ENCODE measurements around the gene SKA2.

The SKA2 gene

GRCh38 chr17:59178266-59178985, 23.4 kb upstream of the SKA2 start:
- Histone ChIP-seq H3K4me1 (peaks cover 14 to 23% (median 19%) of the 10 kb centered on the region in 10 experiments; a peak in 19 of 20 replicates), H3K4me3 (no peak overlapping the region), H4K20me1 (peaks cover 0 to 52% (median 14%) of the 10 kb centered on the region in 11 experiments; a peak in 15 of 22 replicates), H3K9ac (peak overlapping the region in 4 of 11 experiments; percentile 12 to 47 (median 22); a peak in 3 of 22 replicates), H3K4me2 (peak overlapping the region; percentile 11 to 72 (median 48)), H3K9me3 (replicated peaks in 1 of 11) (peaks cover 0 to 7% (median 1%) of the 10 kb centered on the region in 11 experiments; a peak in 7 of 22 replicates), H3K36me3 (peaks cover 9 to 87% (median 61%) of the 10 kb centered on the region in 11 experiments), H3K27me3 (no peaks in the 10 kb centered on the region), H3K27ac (peak overlapping the region in 3 of 11 experiments; percentile 20 to 50 (median 31); a peak in 3 of 22 replicates)
- no peak for TF ChIP-seq Cebpa-rat (IDR thresholded peaks at IDR 0.05)

- no peak overlapping the region for H3K27ac ChIP-seq
- no peaks in the 10 kb centered on the region for H3K27me3 ChIP-seq
- H3K9me3 ChIP-seq (replicated peaks in 1 of 11) = peaks cover 13 to 26% (median 17%) of the 10 kb centered on the region in 11 experiments
- no peak for TF ChIP-seq Cebpa-rat (IDR thresholded peaks at IDR 0.05)
- no peak overlapping the region for H3K9ac ChIP-seq
- H3K4me3 ChIP-seq = no peak overlapping the region
- H4K20me1 ChIP-seq = peaks cover 0 to 46% (median 14%) of the 10 kb centered on the region in 11 experiments; a peak in 15 of 22 replicates
- H3K36me3 ChIP-seq = peaks cover 36 to 82% (median 65%) of the 10 kb centered on the region in 11 experiments
- no peak overlapping the region for H3K4me2 ChIP-seq
- H3K4me1 ChIP-seq = peaks cover 14 to 23% (median 19%) of the 10 kb centered on the region in 10 experiments; a peak in 19 of 20 replicates
These were observed 20.1 kb upstream of the SKA2 start for GRCh38 chr17:59175076-59175475.

GRCh38 chr17:59174671-59175070, 19.7 kb upstream of the SKA2 start:
- Histone ChIP-seq H3K4me2 (no peak overlapping the region), H3K4me1 (peaks cover 14 to 23% (median 19%) of the 10 kb centered on the region in 10 experiments; a peak in 19 of 20 replicates), H3K9ac (no peak overlapping the region), H3K4me3 (no peak overlapping the region), H3K27ac (no peak overlapping the region), H3K36me3 (peaks cover 38 to 82% (median 69%) of the 10 kb centered on the region in 11 experiments), H3K27me3 (no peaks in the 10 kb centered on the region), H4K20me1 (peaks cover 0 to 41% (median 14%) of the 10 kb centered on the region in 11 experiments; a peak in 15 of 22 replicates), H3K9me3 (replicated peaks in 1 of 11) (peaks cover 13 to 26% (median 17%) of the 10 kb centered on the region in 11 experiments)
- TF ChIP-seq Cebpa-rat (IDR thresholded peaks at IDR 0.05) = no peak

- no peaks in the 10 kb centered on the region for H3K27me3 ChIP-seq
- 0 out of 20 replicates have a peak overlapping the region, but pooled peaks of 1 of the 10 experiments have one; percentile 4 for H3K4me3 ChIP-seq
- peaks cover 0 to 29% (median 6%) of the 10 kb centered on the region in 11 experiments; a peak in 13 of 22 replicates for H4K20me1 ChIP-seq
- no peak overlapping the region for H3K4me2 ChIP-seq
- no peak for TF ChIP-seq Cebpa-rat (IDR thresholded peaks at IDR 0.05)
- no peak overlapping the region for H3K27ac ChIP-seq
- H3K9ac ChIP-seq = no peak overlapping the region
- H3K4me1 ChIP-seq = peaks cover 5 to 19% (median 8%) of the 10 kb centered on the region in 10 experiments; a peak in 19 of 20 replicates
- peaks cover 13 to 26% (median 17%) of the 10 kb centered on the region in 11 experiments for H3K9me3 ChIP-seq (replicated peaks in 1 of 11)
- peaks cover 38 to 95% (median 80%) of the 10 kb centered on the region in 11 experiments for H3K36me3 ChIP-seq
These were observed 17.5 kb upstream of the SKA2 start for GRCh38 chr17:59172436-59173004.

GRCh38 chr17:59167571-59168001, 12.6 kb upstream of the SKA2 start:
- Histone ChIP-seq H3K36me3 (peaks cover 20 to 80% (median 61%) of the 10 kb centered on the region in 11 experiments), H3K4me1 (peaks cover 0 to 51% (median 2%) of the 10 kb centered on the region in 10 experiments; a peak in 8 of 20 replicates), H3K9ac (peak overlapping the region in 3 of 11 experiments; percentile 44 to 70 (median 67); a peak in 5 of 22 replicates), H3K27ac (peak overlapping the region in 4 of 11 experiments; percentile 57 to 91 (median 72); a peak in 8 of 22 replicates), H3K9me3 (replicated peaks in 1 of 11) (peaks cover 7 to 11% (median 7%) of the 10 kb centered on the region in 11 experiments), H4K20me1 (peaks cover 0 to 31% (median 7%) of the 10 kb centered on the region in 11 experiments; a peak in 8 of 22 replicates), H3K4me3 (no peak overlapping the region), H3K4me2 (peak overlapping the region in 3 of 11 experiments; percentile 34 to 84 (median 81); a peak in 6 of 22 replicates), H3K27me3 (no peaks in the 10 kb centered on the region)
- TF ChIP-seq Cebpa-rat (IDR thresholded peaks at IDR 0.05) = no peak

GRCh38 chr17:59165933-59166342, 11.0 kb upstream of the SKA2 start:
- Histone ChIP-seq H3K9me3 (replicated peaks in 1 of 11) (peaks cover 0 to 2% (median 0%) of the 10 kb centered on the region in 11 experiments; a peak in 1 of 22 replicates), H3K4me2 (peak overlapping the region in 3 of 11 experiments; percentile 6 to 85 (median 58); a peak in 5 of 22 replicates), H3K27ac (peak overlapping the region in 4 of 11 experiments; percentile 18 to 91 (median 64); a peak in 5 of 22 replicates), H3K36me3 (peaks cover 10 to 80% (median 57%) of the 10 kb centered on the region in 11 experiments), H3K4me3 (no peak overlapping the region), H3K27me3 (no peaks in the 10 kb centered on the region), H4K20me1 (peaks cover 0 to 33% (median 9%) of the 10 kb centered on the region in 11 experiments; a peak in 8 of 22 replicates), H3K4me1 (peaks cover 0 to 62% (median 5%) of the 10 kb centered on the region in 10 experiments; a peak in 10 of 20 replicates), H3K9ac (peak overlapping the region in 2 of 11 experiments; percentile 30 to 62; a peak in 3 of 22 replicates)
- no peak for TF ChIP-seq Cebpa-rat (IDR thresholded peaks at IDR 0.05)

- Histone ChIP-seq H3K9me3 (replicated peaks in 1 of 11) (peaks cover 0 to 11% (median 0%) of the 10 kb centered on the region in 11 experiments; a peak in 5 of 22 replicates), H4K20me1 (peaks cover 0 to 23% (median 0%) of the 10 kb centered on the region in 11 experiments; a peak in 7 of 22 replicates), H3K9ac (no peak overlapping the region), H3K4me2 (peak overlapping the region in 2 of 11 experiments; percentile 13 to 15; a peak in 1 of 22 replicates), H3K4me1 (peaks cover 29 to 81% (median 42%) of the 10 kb centered on the region in 10 experiments), H3K4me3 (no peak overlapping the region), H3K27ac (no peak overlapping the region; a peak in 1 of 22 replicates), H3K27me3 (no peaks in the 10 kb centered on the region), H3K36me3 (peaks cover 0 to 76% (median 40%) of the 10 kb centered on the region in 11 experiments; a peak in 15 of 22 replicates)
- TF ChIP-seq Cebpa-rat (IDR thresholded peaks at IDR 0.05) = no peak
These were observed 6.5 kb upstream of the SKA2 start for GRCh38 chr17:59161477-59161876.
